Lower leg skin (tissue), 4 donors: ENCODE data around the gene AKR1E2. TPM values are rescaled to one million over a fixed set of nuclear protein-coding genes. Genes with fewer than 3 reads are reported as not detected.

Experiments used
- DNase-seq, 2 donors: peaks; one replicate each; pipeline ENCODE4 v3.0.0-alpha.2; 2019; ENCODE audit warnings: low spot score in 2 of 2
- H3K4me3 ChIP-seq: fragments of 200-600 bp; sonication (generic); 2 replicates; pipeline ENCODE4 v1.5.1; 2017; ENCODE audit warnings: mild to moderate bottlenecking, low read depth; ENCODE audit not compliant: poor library complexity, severe bottlenecking
- POLR2A ChIP-seq, 2 donors: fragments of 450-650 bp; IDR thresholded peaks; one replicate each; pipeline ENCODE4 v1.6.1; 2016 to 2017; ENCODE audit warnings: antibody characterized with exemption in 2 of 2, mild to moderate bottlenecking in 1 of 2, moderate library complexity in 1 of 2
- WGBS, 2 donors: methylation state at CpG; one replicate each; pipeline ENCODE4 v1.1.5; 2018; 5-methylcytosine and 5-hydroxymethylcytosine counted together
- intact Hi-C: fragments of 100-400 bp; cut with DNase I; formaldehyde crosslinking; loops from one replicate; pipeline ENCODE4 v1.15.0; 2023; ENCODE audit warnings: low total_unique reads
- total RNA-seq, 4 donors: library from RNA; depleted of rRNA; stranded (reverse); fragments of >200 nt; gene quantifications; one replicate each; pipeline ENCODE4 v1.1.0, GENCODE V29; 2016
- TF ChIP-seq, protein P1 (sequence below), 3 donors: fragments of 450-650 bp; IDR thresholded peaks; one replicate each; pipeline ENCODE4 v1.5.1; 2016; ENCODE audit warnings: antibody characterized with exemption in 3 of 3, mild to moderate bottlenecking in 3 of 3, moderate library complexity in 2 of 3

Gene AKR1E2
- total RNA-seq, 4 donors from 2014 or later = 0.91 to 6.2 (median 3.8) TPM

GRCh38 chr10:4834898-4835405, 8.9 kb downstream of the AKR1E2 start:
- intact Hi-C loops = no loop called here
- H3K4me3 ChIP-seq = no peak overlapping the region
- WGBS, 2 donors = 90 to 95% methylated on average over 4 of the region's 4 CpGs
- TF ChIP-seq, protein P1, sequence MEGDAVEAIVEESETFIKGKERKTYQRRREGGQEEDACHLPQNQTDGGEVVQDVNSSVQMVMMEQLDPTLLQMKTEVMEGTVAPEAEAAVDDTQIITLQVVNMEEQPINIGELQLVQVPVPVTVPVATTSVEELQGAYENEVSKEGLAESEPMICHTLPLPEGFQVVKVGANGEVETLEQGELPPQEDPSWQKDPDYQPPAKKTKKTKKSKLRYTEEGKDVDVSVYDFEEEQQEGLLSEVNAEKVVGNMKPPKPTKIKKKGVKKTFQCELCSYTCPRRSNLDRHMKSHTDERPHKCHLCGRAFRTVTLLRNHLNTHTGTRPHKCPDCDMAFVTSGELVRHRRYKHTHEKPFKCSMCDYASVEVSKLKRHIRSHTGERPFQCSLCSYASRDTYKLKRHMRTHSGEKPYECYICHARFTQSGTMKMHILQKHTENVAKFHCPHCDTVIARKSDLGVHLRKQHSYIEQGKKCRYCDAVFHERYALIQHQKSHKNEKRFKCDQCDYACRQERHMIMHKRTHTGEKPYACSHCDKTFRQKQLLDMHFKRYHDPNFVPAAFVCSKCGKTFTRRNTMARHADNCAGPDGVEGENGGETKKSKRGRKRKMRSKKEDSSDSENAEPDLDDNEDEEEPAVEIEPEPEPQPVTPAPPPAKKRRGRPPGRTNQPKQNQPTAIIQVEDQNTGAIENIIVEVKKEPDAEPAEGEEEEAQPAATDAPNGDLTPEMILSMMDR (IDR thresholded peaks at IDR 0.05) = no peak
- no peak for TF ChIP-seq POLR2A (IDR thresholded peaks at IDR 0.05)
- DNase-seq = no peak

DNA sequence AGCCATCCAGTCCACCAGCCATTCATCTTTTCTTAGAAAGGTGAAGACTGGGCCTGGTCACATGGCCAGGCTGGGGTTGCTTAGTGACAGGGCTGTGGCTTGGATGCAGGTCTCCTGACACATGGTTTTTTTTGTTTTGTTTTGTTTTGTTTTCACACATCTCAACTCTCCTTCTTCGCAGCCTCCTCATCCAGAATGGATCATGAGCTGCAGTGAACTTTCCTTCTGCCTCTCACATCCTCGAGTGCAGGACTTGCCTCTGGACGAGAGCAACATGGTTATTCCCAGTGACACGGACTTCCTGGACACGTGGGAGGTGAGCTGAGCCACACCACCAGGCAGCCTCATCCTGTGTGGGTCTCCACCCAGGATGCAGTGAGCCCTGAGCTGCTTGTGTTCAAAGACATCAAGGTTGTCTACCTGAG, 9.5 kb downstream of the AKR1E2 start:
- intact Hi-C loops = no loop called here
- TF ChIP-seq POLR2A (IDR thresholded peaks at IDR 0.05) = no peak
- TF ChIP-seq, protein P1 (IDR thresholded peaks at IDR 0.05) = no peak

GRCh38 chr10:4836416-4836969, 10.5 kb downstream of the AKR1E2 start:
- no peak for DNase-seq
- H3K4me3 ChIP-seq = no peak overlapping the region
- TF ChIP-seq POLR2A (IDR thresholded peaks at IDR 0.05) = no peak
- TF ChIP-seq, protein P1 (IDR thresholded peaks at IDR 0.05) = no peak
- 86 to 96% methylated on average over 8 of the region's 8 CpGs for WGBS, 2 donors
- intact Hi-C loops = no loop called here

More for the DNA sequence above, 9.5 kb downstream of the AKR1E2 start:
- 73 to 83% methylated on average over 5 of the region's 5 CpGs for WGBS, 2 donors
- H3K4me3 ChIP-seq = no peak overlapping the region
- no peak for DNase-seq

DNA sequence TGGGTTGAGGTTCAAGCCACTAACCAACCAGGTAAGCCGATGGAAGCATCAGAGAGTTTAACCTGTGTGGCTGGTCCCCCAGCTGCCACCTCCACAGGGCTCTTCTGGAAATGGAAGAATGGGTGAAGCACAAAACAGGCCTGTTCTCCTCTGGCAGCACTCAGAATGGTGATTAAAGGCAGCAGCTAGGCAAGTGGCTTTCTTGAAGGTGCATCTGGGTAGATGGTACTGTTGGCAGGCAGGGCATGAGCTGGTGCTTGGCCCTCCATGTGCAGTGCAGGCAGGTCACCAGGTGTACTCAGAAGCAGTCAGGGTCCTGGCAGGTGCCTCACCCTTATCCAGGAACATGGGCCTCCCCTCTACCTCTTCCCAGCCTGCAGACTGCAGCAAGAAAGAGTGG, 11.5 kb downstream of the AKR1E2 start:
- DNase-seq = no peak
- no peak overlapping the region for H3K4me3 ChIP-seq
- TF ChIP-seq, protein P1 (IDR thresholded peaks at IDR 0.05) = no peak
- TF ChIP-seq POLR2A (IDR thresholded peaks at IDR 0.05) = no peak
- 92 to 93% methylated on average over 1 of the region's 1 CpG for WGBS, 2 donors
- intact Hi-C loops = no loop called here

DNA sequence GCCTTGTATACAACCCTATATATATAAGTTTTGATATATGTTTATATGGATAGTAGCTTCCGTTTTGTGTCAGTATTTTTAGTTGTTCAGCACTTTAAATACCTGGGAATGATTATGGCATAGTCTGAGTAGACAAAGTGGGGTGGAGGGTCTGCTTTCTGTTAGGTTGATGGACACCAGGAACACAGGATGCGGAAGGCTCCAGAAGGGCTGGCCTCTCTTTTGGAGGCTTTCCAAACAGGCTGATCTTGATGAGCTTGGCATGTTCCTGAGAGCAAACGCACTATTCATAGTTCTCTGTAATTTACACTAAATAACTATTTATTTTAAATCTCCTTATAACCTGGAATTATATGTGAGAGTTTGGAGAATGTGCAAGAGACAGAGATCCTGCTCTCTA, 12.7 kb downstream of the AKR1E2 start:
- DNase-seq = no peak
- 69 to 73% methylated on average over 3 of the region's 3 CpGs for WGBS, 2 donors
- no peak overlapping the region for H3K4me3 ChIP-seq
- no peak for TF ChIP-seq POLR2A (IDR thresholded peaks at IDR 0.05)
- TF ChIP-seq, protein P1 (IDR thresholded peaks at IDR 0.05) = no peak
- intact Hi-C loops = no loop called here

- WGBS, 2 donors = 80 to 83% methylated on average over 4 of the region's 4 CpGs
- TF ChIP-seq, protein P1 (IDR thresholded peaks at IDR 0.05) = no peak
- no peak for TF ChIP-seq POLR2A (IDR thresholded peaks at IDR 0.05)
- intact Hi-C loops = no loop called here
- no peak for DNase-seq
- no peak overlapping the region for H3K4me3 ChIP-seq
These were observed 13.3 kb downstream of the AKR1E2 start for GRCh38 chr10:4839353-4839752.
